SK-N-MC (cell line): ENCODE results near the gene ABCC2.

ENCODE experiments used
- DNase-seq: peaks from one replicate; pipeline ENCODE4 v3.0.0-alpha.2; 2011; ENCODE audit warnings: low read depth, low spot score
- H3K27ac ChIP-seq: fragments of 200-600 bp; sonication (generic); 2 replicates; pipeline ENCODE4 v1.5.1; 2016; ENCODE audit warnings: mixed run types
- H3K36me3 ChIP-seq: fragments of 200-600 bp; sonication (generic); 2 replicates; pipeline ENCODE4 v1.6.1; 2017; ENCODE audit warnings: antibody characterized with exemption, low read length, mixed read lengths; ENCODE audit not compliant: insufficient read depth
- H3K4me3 ChIP-seq: fragments of 200-600 bp; sonication (generic); 2 replicates; pipeline ENCODE4 v1.5.1; 2016
- H3K9ac ChIP-seq: fragments of 200-600 bp; sonication (generic); 2 replicates; pipeline ENCODE4 v1.8.0; 2017; ENCODE audit warnings: mixed run types, mixed read lengths; ENCODE audit not compliant: insufficient read length
- H3K9me3 ChIP-seq: fragments of 200-600 bp; sonication (generic); 2 replicates; pipeline ENCODE4 v1.6.1; 2017; ENCODE audit warnings: low read depth, mild to moderate bottlenecking, antibody characterized with exemption, low read length, moderate library complexity, mixed read lengths
- EZH2 ChIP-seq: fragments of 200-600 bp; sonication (generic); IDR thresholded peaks from one replicate; pipeline ENCODE4 v1.6.1; 2017; ENCODE audit warnings: antibody characterized with exemption
- FOXP2 ChIP-seq: optimal IDR thresholded peaks from 2 replicates; pipeline ENCODE3; 2011; ENCODE audit warnings: mild to moderate bottlenecking, moderate library complexity; ENCODE audit not compliant: insufficient read depth; ENCODE audit errors: extremely low read length, control extremely low read depth
- POLR2AphosphoS5 ChIP-seq: IDR thresholded peaks from 2 replicates; pipeline ENCODE4 v1.6.1; 2012; ENCODE audit warnings: mild to moderate bottlenecking, low read depth, low read length, borderline replicate concordance

The ABCC2 gene

GRCh38 chr10:99798031-99798430 is 15.6 kb downstream of the ABCC2 start:
- Histone ChIP-seq H3K4me3 (no peak overlapping the region), H3K27ac (no peak overlapping the region), H3K36me3 (no peaks in the 10 kb centered on the region), H3K9me3 (no peaks in the 10 kb centered on the region), H3K9ac (no peak overlapping the region)
- TF ChIP-seq POLR2AphosphoS5 (no peak), FOXP2 (no peak), EZH2 (no peak)
- no peak for DNase-seq

DNA sequence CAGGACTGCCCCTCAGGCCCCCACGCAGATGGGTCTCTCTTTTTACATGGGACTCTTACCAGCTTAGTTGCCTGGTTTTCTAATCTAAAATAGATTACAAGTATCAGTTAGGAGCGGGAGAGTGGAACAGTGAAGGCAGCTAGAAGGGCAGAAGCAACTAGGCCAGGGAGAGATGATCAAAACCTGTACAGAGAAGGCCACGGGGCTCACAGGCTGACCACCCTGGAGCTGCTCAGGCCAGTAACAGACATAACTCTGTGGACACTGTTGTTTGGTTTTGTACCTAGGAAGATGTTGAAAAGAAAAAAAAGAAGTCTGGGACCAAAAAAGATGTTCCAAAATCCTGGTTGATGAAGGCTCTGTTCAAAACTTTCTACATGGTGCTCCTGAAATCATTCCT is 16.5 kb downstream of the ABCC2 start:
- H3K4me3 ChIP-seq = no peak overlapping the region
- H3K27ac ChIP-seq = no peak overlapping the region
- no peak for DNase-seq
- no peaks in the 10 kb centered on the region for H3K36me3 ChIP-seq
- H3K9ac ChIP-seq = no peak overlapping the region
- no peak for TF ChIP-seq EZH2
- TF ChIP-seq FOXP2 = no peak
- no peak for TF ChIP-seq POLR2AphosphoS5
- H3K9me3 ChIP-seq = no peaks in the 10 kb centered on the region

DNA sequence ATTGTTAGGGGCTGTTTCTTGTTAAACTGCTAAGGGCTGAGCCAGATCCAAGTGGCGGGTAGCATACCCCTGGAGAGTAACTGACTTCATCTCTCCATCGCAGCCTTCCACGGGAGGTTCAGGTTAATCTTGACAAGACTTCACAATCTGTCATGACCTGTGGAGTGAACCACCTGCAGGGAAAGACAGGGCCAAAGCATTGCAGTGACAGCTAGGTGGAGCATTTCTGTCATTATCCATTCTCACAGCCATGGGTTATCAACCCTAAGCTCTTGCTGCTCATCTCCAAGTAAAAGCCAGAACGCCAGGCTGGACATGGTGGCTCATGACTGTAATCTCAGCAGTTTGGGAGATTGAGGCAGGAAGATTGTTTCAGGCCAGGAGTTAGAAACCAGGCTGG is 17.2 kb downstream of the ABCC2 start:
- Histone ChIP-seq H3K4me3 (no peak overlapping the region), H3K27ac (no peak overlapping the region), H3K36me3 (no peaks in the 10 kb centered on the region), H3K9ac (no peak overlapping the region), H3K9me3 (no peaks in the 10 kb centered on the region)
- no peak for DNase-seq
- TF ChIP-seq EZH2 = no peak
- no peak for TF ChIP-seq FOXP2
- no peak for TF ChIP-seq POLR2AphosphoS5

DNA sequence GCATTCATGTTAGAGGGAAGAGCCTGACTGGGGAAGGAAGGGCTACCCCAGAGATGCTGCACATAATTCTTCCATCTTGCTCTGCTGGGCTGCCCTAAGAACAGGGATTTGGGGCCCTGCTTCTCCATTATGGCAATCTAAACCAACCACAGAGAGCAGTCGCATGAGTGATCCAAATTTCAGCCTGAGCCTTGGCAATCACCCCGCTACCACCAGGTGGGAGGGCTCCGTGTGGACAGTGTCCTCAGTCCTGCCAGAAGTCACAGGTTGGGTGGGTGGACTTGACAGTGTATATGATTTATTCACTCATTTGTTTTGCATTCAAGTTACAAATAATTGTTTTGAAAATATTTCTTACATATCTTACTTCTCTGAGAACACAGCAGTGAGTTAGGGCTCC is 22.0 kb downstream of the ABCC2 start:
- no peak for DNase-seq
- no peak overlapping the region for H3K9ac ChIP-seq
- no peak for TF ChIP-seq FOXP2
- no peak for TF ChIP-seq POLR2AphosphoS5
- no peak for TF ChIP-seq EZH2
- no peaks in the 10 kb centered on the region for H3K9me3 ChIP-seq
- H3K36me3 ChIP-seq = no peaks in the 10 kb centered on the region
- no peak overlapping the region for H3K27ac ChIP-seq
- H3K4me3 ChIP-seq = no peak overlapping the region

- Histone ChIP-seq H3K36me3 (no peaks in the 10 kb centered on the region), H3K4me3 (no peak overlapping the region), H3K9me3 (no peaks in the 10 kb centered on the region), H3K9ac (no peak overlapping the region), H3K27ac (no peak overlapping the region)
- TF ChIP-seq EZH2 = no peak
- TF ChIP-seq POLR2AphosphoS5 = no peak
- TF ChIP-seq FOXP2 = no peak
- DNase-seq = no peak
Observed at GRCh38 chr10:99805190-99805589, 22.8 kb downstream of the ABCC2 start.

- no peaks in the 10 kb centered on the region for H3K9me3 ChIP-seq
- H3K36me3 ChIP-seq = no peaks in the 10 kb centered on the region
- no peak for DNase-seq
- no peak for TF ChIP-seq EZH2
- TF ChIP-seq FOXP2 = no peak
- no peak for TF ChIP-seq POLR2AphosphoS5
- no peak overlapping the region for H3K9ac ChIP-seq
- H3K27ac ChIP-seq = no peak overlapping the region
- no peak overlapping the region for H3K4me3 ChIP-seq
Observed at GRCh38 chr10:99806091-99806490, 23.7 kb downstream of the ABCC2 start.

GRCh38 chr10:99807786-99808185 is 25.3 kb downstream of the ABCC2 start:
- DNase-seq = no peak
- no peak overlapping the region for H3K4me3 ChIP-seq
- H3K27ac ChIP-seq = no peak overlapping the region
- no peak for TF ChIP-seq POLR2AphosphoS5
- TF ChIP-seq FOXP2 = no peak
- no peak for TF ChIP-seq EZH2
- no peak overlapping the region for H3K9ac ChIP-seq
- no peaks in the 10 kb centered on the region for H3K36me3 ChIP-seq
- no peaks in the 10 kb centered on the region for H3K9me3 ChIP-seq

- H3K4me3 ChIP-seq = no peak overlapping the region
- H3K36me3 ChIP-seq = no peaks in the 10 kb centered on the region
- H3K27ac ChIP-seq = no peak overlapping the region
- H3K9ac ChIP-seq = no peak overlapping the region
- DNase-seq = no peak
- TF ChIP-seq FOXP2 (no peak), EZH2 (no peak), POLR2AphosphoS5 (no peak)
- H3K9me3 ChIP-seq = no peaks in the 10 kb centered on the region
Observed at GRCh38 chr10:99808270-99808669, 25.8 kb downstream of the ABCC2 start.

GRCh38 chr10:99809481-99809880 is 27.0 kb downstream of the ABCC2 start:
- no peak overlapping the region for H3K4me3 ChIP-seq
- DNase-seq = no peak
- H3K9me3 ChIP-seq = no peaks in the 10 kb centered on the region
- no peaks in the 10 kb centered on the region for H3K36me3 ChIP-seq
- no peak overlapping the region for H3K27ac ChIP-seq
- H3K9ac ChIP-seq = no peak overlapping the region
- TF ChIP-seq FOXP2 = no peak
- no peak for TF ChIP-seq EZH2
- TF ChIP-seq POLR2AphosphoS5 = no peak
